Activated T-helper 1 cell treated with anti-CD3 and anti-CD28 coated beads, Interleukin-12 subunit alpha, Interleukin-12 subunit beta, Interleukin-2, Interleukin-4 antibody, amounts not matched to agents 30 ng/mL and 10 ng/mL and 1 ng/mL, durations not matched to agents 14 hours and 24 hours and 36 hours (primary cell): ENCODE data around the gene ZNF234. TPM values are rescaled to one million over a fixed set of nuclear protein-coding genes. Genes with fewer than 3 reads are reported as not detected.
"Not testable (repeated sequence)": the region's sequence is repeated elsewhere in the genome, so short reads cannot be mapped to it uniquely, and the experiment has no call there.

ENCODE experiments used
- DNase-seq: peaks from one replicate; pipeline ENCODE4 v3.0.0; 2021; ENCODE audit warnings: low spot score
- H3K27ac Mint-ChIP-seq: one replicate; pipeline ENCODE4 v1.8.0; 2021; ENCODE audit warnings: mild to moderate bottlenecking, mixed read lengths
- H3K27me3 Mint-ChIP-seq: one replicate; pipeline ENCODE4 v1.8.0; 2022; ENCODE audit warnings: mild to moderate bottlenecking, moderate library complexity, mixed read lengths; ENCODE audit not compliant: insufficient read depth
- H3K36me3 Mint-ChIP-seq: one replicate; pipeline ENCODE4 v1.8.0; 2021; ENCODE audit warnings: low read depth, mixed read lengths
- H3K4me1 Mint-ChIP-seq: one replicate; pipeline ENCODE4 v1.8.0; 2021; ENCODE audit warnings: low read depth, mixed read lengths
- H3K4me3 Mint-ChIP-seq: one replicate; pipeline ENCODE4 v1.8.0; 2021; ENCODE audit warnings: mild to moderate bottlenecking, moderate library complexity, mixed read lengths
- H3K9me3 Mint-ChIP-seq: one replicate; pipeline ENCODE4 v1.8.0; 2021; ENCODE audit warnings: mixed read lengths
- intact Hi-C: fragments of 100-400 bp; cut with micrococcal nuclease; formaldehyde crosslinking; loops from one replicate; pipeline ENCODE4 v1.15.1; 2024
- total RNA-seq: library from RNA; stranded (reverse); gene quantifications from 2 replicates; pipeline ENCODE4 v1.2.3, GENCODE V29; 2022

ZNF234 gene
- 8.4 and 10.3 TPM in 2 replicates for total RNA-seq

DNA sequence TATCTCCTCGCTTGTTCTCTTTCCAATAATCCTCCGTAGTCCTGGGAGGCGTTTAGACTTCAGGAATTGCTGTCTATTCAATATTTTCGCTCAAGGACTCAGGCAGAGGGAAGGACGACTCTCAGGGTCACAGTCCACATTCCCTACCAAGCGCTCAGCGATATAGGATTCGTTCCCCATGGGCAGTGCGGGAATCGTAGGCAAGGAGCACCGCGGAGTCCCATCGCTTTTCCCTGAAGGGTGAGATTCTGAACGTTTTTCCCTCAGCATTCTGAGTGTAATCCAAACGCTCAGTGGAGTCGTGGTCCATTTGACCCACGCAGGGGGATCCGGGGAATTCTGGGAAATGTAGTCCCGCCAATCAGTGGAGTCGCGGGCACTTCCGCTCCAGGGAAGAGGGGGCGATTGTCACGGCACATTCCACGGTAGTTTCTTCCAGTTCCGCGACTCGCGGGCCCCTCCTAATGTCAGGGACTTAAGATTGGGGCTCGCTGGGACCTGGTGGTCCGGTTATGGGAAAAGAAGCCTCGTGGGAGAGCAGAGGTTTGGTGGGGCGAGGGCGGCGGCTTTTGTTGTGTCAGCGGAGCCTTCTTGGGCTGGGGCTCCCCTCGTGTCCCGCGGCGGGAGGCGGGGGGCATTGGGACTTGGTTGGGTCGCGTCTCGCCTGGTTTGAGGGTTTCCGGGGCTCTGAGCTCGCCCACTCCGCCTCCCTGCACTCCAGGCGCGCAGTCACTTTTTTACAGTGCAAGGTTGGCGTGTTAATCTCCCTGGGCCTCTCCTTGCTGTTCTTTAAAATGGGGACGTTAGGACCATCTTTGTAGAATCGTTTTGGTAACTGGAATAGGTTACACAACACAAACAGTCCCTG is at the start of gene ZNF234:
ZNF234 (plus strand) TSS at position 364 of the 868 bp plus-strand sequence. CDS start 3,079 bp downstream, outside the sequence.
- Mint-ChIP-seq H3K27me3 (no peaks in the 10 kb centered on the region), H3K27ac (peak within 1 kb of the TSS; percentile 76), H3K4me1 (peaks cover 14% of the 10 kb centered on the region), H3K9me3 (peaks cover 23% of the 10 kb centered on the region), H3K4me3 (peak within 1 kb of the TSS; percentile 93), H3K36me3 (peaks cover 28% of the 10 kb centered on the region)
- peak; percentile 52 for DNase-seq
- intact Hi-C loops: loop anchor here (1.0 kb wide), 5 partner anchors 24 to 164 kb away; partner anchors contain the start of genes ZNF225, ZNF226, ZNF227 and ZNF235

- intact Hi-C loops: loop anchor here (5.0 kb wide), 1 partner anchor 110 kb away; the partner anchor contains the start of gene ZNF155
- H3K4me1 Mint-ChIP-seq: peaks cover 19% of the 10 kb centered on the region
- H3K36me3 Mint-ChIP-seq: peaks cover 13% of the 10 kb centered on the region
- no peak for DNase-seq
- peaks cover 15% of the 10 kb centered on the region for H3K9me3 Mint-ChIP-seq
- no peak overlapping the region for H3K4me3 Mint-ChIP-seq
- H3K27ac Mint-ChIP-seq: no peak overlapping the region
- no peaks in the 10 kb centered on the region for H3K27me3 Mint-ChIP-seq
Observed at GRCh38 chr19:44092108-44092507, 49.2 kb upstream of the ZNF234 start.

DNA sequence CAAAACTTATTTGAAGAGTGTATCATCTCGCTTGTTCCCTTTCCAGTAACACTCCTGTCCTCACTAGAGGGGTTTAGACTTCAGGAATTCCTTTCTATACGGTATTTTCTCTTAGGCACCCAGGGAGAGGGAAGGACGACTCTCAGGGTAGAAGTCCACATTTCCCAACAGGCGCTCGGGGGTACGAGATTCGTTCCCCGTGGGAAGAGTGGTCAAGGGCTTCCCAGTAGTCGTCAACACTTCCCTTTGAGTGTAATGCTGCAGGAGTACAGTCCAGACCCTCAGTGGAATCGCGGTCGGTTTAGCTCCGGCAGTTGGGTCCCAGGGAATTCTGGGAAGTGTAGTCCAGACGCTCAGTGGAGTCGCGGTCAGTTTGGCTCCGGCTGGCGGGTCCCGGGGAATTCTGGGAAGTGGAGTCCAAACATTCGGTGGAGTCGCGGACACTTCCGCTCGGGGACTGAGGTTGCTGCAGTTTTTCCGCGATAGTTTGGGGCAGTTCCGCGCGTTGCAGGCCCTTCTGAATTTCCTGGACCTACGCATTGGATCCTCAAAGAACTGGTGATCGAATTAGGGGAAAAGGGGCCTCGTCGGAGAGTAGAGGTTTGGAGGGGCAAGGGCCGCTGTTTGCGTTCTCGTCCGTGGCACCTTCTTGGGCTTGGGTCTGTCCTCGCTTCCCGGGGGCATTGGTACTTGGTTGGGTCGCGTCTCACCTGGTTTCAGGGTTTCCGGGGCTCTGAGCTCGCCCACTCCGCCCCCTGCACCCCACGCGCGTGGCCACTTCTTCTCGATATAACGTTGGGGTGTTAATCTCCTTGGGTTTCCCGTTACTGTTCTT is 47.2 kb upstream of the ZNF234 start, which contains the start of gene ZNF224:
ZNF224 (plus strand) TSS at position 431 of the 835 bp plus-strand sequence. CDS start 3,513 bp downstream, outside the sequence.
- H3K9me3 Mint-ChIP-seq: peaks cover 17% of the 10 kb centered on the region
- H3K4me3 Mint-ChIP-seq: peak within 1 kb of the TSS; percentile 98
- no peaks in the 10 kb centered on the region for H3K27me3 Mint-ChIP-seq
- peak; percentile 73 for DNase-seq
- intact Hi-C loops: loop anchor here (1.0 to 5.0 kb wide), 11 partner anchors 19 to 267 kb away; partner anchors contain the start of genes ZNF155, ZNF222, ZNF225 and ZNF227
- peaks cover 22% of the 10 kb centered on the region for H3K4me1 Mint-ChIP-seq
- H3K27ac Mint-ChIP-seq: peak within 1 kb of the TSS; percentile 91
- peaks cover 25% of the 10 kb centered on the region for H3K36me3 Mint-ChIP-seq

DNA sequence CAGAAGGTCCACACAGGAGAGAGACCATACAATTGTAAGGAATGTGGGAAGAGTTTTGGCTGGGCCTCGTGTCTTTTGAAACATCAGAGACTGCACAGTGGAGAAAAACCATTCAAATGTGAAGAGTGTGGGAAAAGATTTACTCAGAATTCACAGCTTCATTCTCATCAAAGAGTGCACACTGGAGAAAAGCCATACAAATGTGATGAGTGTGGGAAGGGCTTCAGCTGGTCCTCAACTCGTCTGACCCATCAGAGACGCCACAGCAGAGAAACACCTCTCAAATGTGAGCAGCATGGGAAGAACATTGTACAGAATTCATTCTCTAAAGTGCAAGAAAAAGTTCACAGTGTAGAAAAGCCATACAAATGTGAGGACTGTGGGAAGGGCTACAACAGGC is 33.6 kb upstream of the ZNF234 start:
- peaks cover 77% of the 10 kb centered on the region for H3K9me3 Mint-ChIP-seq
- intact Hi-C loops: no loop called here
- no peak overlapping the region for H3K4me3 Mint-ChIP-seq

DNA sequence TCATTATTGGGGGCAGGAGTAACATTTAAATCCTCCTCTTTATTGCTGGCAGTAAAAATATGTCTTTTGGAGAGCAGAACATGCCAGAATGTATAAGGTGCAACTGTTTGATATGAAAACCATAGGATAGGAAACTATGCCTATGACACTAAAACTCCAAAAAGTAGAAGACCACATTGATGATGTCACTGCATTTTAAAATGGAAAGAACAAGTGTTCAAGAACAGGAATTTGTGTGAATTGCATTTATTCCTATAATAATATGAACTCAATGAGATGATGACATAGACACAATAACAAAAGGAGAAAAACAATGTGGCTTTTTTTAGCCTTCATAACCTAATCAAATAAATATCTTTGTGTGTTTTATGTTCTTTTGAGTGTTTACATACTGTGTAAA is 31.9 kb upstream of the ZNF234 start:
- H3K36me3 Mint-ChIP-seq: peaks cover 45% of the 10 kb centered on the region
- no peak for DNase-seq
- intact Hi-C loops: no loop called here
- H3K27ac Mint-ChIP-seq: no peak overlapping the region
- peaks cover 60% of the 10 kb centered on the region for H3K9me3 Mint-ChIP-seq
- peaks cover 22% of the 10 kb centered on the region for H3K4me1 Mint-ChIP-seq
- no peak overlapping the region for H3K4me3 Mint-ChIP-seq
- no peaks in the 10 kb centered on the region for H3K27me3 Mint-ChIP-seq

More for the DNA sequence above, 33.6 kb upstream of the ZNF234 start:
- Mint-ChIP-seq H3K4me1 (peaks cover 10% of the 10 kb centered on the region), H3K36me3 (peaks cover 59% of the 10 kb centered on the region), H3K27me3 (no peaks in the 10 kb centered on the region), H3K27ac (no peak overlapping the region)
- DNase-seq: no peak

DNA sequence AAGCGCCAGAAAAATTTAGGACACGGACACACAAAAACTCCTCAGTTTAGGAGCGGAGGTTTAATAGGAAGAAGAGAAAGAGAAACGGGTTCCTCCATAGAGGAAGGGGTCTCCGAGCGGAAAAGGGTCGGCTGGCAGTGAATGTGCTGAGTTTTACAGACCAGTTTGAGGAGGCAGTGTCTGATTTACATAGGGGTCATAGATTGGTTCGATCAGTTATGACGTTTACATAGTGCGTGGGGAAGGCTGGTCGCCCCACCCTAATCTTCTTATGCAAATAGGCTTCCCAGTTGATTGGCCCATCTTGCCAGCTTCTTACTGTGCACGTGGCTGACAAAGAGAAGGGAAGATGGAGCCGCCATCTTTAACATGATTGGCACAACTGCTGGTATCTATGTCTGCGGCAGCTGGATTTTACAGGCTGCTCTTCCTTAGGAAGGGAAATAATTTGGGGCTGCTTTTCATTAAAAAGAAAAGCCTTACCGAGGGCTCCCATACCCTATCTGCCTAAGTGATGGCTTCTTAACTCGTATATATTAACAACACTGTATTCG is 29.4 kb upstream of the ZNF234 start:
- intact Hi-C loops: loop anchor here (2.0 to 5.0 kb wide), 3 partner anchors 101 to 177 kb away; partner anchors contain the start of genes ZNF155, ZNF227 and ZNF45
- peaks cover 31% of the 10 kb centered on the region for H3K36me3 Mint-ChIP-seq

DNA sequence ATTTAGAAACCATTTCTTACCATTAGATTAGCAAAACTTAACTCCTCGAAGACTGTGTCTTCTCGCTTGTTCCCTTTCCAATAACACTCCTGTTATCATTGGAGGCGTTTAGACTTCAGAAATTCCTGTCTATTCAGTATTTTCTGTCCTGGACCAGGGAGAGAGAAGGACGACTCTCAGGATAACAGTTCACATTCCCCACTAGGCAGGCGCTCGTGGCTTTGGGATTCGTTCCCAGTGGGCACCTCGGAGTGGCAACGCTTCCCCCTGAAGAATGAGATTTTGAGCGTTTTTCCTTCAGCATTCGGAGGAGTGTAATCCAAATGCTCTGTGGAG is 28.6 kb upstream of the ZNF234 start:
- no peaks in the 10 kb centered on the region for H3K27me3 Mint-ChIP-seq
- H3K4me1 Mint-ChIP-seq: peaks cover 30% of the 10 kb centered on the region
- peak overlapping the region; percentile 100 for H3K4me3 Mint-ChIP-seq
- H3K27ac Mint-ChIP-seq: peak overlapping the region; percentile 88
- H3K9me3 Mint-ChIP-seq: peaks cover 33% of the 10 kb centered on the region
- intact Hi-C loops: loop anchor here (1.0 to 5.0 kb wide), 11 partner anchors 18 to 388 kb away; partner anchors contain the start of genes ZNF155, ZNF180, ZNF224 and ZNF226
- peaks cover 29% of the 10 kb centered on the region for H3K36me3 Mint-ChIP-seq
- no peak for DNase-seq

More for the DNA sequence above, 29.4 kb upstream of the ZNF234 start:
- Mint-ChIP-seq H3K27me3 (no peaks in the 10 kb centered on the region), H3K4me1 (peaks cover 30% of the 10 kb centered on the region), H3K4me3 (peak overlapping the region; percentile 74), H3K27ac (no peak overlapping the region), H3K9me3 (peaks cover 41% of the 10 kb centered on the region)
- DNase-seq: no peak

GRCh38 chr19:44113138-44113783 is 28.1 kb upstream of the ZNF234 start, which contains the start of gene ZNF225:
ZNF225 (plus strand) TSS chr19:44113399; CDS start chr19:44115828, 2,429 bp downstream.
- Mint-ChIP-seq H3K4me1 (peaks cover 30% of the 10 kb centered on the region), H3K27me3 (no peaks in the 10 kb centered on the region)
- intact Hi-C loops: loop anchor here (1.0 to 5.0 kb wide), 11 partner anchors 19 to 387 kb away; partner anchors contain the start of genes ZNF155, ZNF180, ZNF224 and ZNF226

DNA sequence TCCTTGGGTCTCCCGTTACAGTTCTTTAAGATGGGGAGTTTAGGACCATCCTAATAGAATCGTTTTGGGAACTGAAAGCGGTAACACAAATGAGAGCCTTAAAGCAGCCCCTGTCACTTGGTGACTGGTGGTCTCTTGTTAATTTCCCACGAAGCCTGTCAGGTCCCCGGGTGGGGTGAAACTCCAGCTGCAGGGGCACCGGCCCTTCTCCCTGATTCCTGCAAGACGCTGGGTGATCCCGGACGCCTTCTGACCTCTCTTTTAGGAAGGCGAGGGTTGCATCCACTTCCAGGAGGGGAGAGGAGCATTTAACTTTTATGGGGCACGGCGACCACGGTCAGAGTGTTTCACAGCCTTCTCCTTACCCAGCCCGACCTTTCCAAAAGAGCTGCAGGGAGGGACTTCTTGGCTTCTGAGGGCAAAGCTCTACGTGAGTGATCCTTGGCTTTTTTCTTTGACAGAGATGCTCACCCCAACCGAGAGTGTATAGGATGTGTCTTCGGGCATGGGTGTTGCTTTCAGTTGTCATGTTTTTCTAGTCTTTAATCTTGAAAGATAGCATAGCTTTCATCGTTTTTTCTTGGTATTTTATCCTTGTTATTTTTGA is 27.5 kb upstream of the ZNF234 start:
- intact Hi-C loops: loop anchor here (1.0 to 5.0 kb wide), 11 partner anchors 20 to 386 kb away; partner anchors contain the start of genes ZNF155, ZNF180, ZNF224 and ZNF226
- no peak for DNase-seq
- Mint-ChIP-seq H3K4me1 (peaks cover 30% of the 10 kb centered on the region), H3K9me3 (peaks cover 25% of the 10 kb centered on the region), H3K4me3 (peak overlapping the region; percentile 100), H3K27ac (peak overlapping the region; percentile 61), H3K36me3 (peaks cover 27% of the 10 kb centered on the region), H3K27me3 (no peaks in the 10 kb centered on the region)

More at GRCh38 chr19:44113138-44113783, 28.1 kb upstream of the ZNF234 start, which contains the start of gene ZNF225:
- H3K9me3 Mint-ChIP-seq: peaks cover 29% of the 10 kb centered on the region
- peak within 1 kb of the TSS; percentile 100 for H3K4me3 Mint-ChIP-seq
- peak within 1 kb of the TSS; percentile 88 for H3K27ac Mint-ChIP-seq
- peaks cover 27% of the 10 kb centered on the region for H3K36me3 Mint-ChIP-seq
- DNase-seq: peak; percentile 81

DNA sequence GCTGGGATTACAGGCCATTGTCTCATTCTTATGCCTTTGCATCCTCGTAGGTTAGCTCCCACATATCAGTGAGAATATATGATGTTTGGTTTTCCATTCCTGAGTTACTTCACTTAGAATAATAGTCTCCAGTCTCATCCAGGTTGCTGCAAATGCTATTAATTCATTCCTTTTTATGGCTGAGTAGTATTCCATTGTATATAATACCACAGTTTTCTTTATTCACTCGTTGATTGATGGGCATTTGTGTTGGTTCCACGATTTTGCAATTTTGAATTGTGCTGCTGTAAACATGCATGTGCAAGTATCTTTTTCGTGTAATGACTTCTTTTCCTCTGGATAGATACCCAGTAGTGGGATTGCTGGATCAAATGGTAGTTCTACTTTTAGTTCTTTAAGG is 20.2 kb upstream of the ZNF234 start:
- H3K27me3 Mint-ChIP-seq, H3K4me1 Mint-ChIP-seq, H3K4me3 Mint-ChIP-seq, H3K27ac Mint-ChIP-seq, DNase-seq, intact Hi-C loops: not testable (repeated sequence)
- peaks cover 77% of the 10 kb centered on the region for H3K36me3 Mint-ChIP-seq
- H3K9me3 Mint-ChIP-seq: peaks cover 59% of the 10 kb centered on the region

DNA sequence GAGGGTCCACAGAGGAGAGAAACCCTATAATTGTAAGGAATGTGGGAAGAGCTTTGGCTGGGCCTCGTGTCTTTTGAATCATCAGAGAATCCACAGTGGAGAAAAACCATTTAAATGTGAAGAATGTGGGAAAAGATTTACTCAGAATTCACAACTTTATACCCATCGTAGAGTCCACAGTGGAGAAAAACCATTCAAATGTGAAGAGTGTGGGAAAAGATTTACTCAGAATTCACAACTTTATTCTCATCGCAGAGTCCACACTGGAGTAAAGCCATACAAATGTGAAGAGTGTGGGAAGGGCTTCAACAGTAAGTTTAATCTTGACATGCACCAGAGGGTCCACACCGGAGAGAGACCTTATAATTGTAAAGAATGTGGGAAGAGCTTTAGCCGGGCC is 9.4 kb upstream of the ZNF234 start:
- no peak for DNase-seq
- no peaks in the 10 kb centered on the region for H3K4me1 Mint-ChIP-seq
- peaks cover 29% of the 10 kb centered on the region for H3K36me3 Mint-ChIP-seq
- H3K27ac Mint-ChIP-seq: no peak overlapping the region
- intact Hi-C loops: no loop called here
- no peaks in the 10 kb centered on the region for H3K27me3 Mint-ChIP-seq
- no peak overlapping the region for H3K4me3 Mint-ChIP-seq
- peaks cover 41% of the 10 kb centered on the region for H3K9me3 Mint-ChIP-seq
